Progenitor cell of endocrine pancreas (in vitro differentiated cells): ENCODE data around the gene ABCC3. TPM values are rescaled to one million over a fixed set of nuclear protein-coding genes. Genes with fewer than 3 reads are reported as not detected.
A peak's percentile ranks its signal among the peaks of the same experiment; 100 is the strongest.

ENCODE experiments used
- DNase-seq: peaks from one replicate; pipeline ENCODE4 v3.0.0; 2021; ENCODE audit warnings: low spot score; ENCODE audit not compliant: unreplicated experiment
- H3K27ac Mint-ChIP-seq: 2 replicates; pipeline ENCODE4 v1.8.0; 2021; ENCODE audit warnings: mild to moderate bottlenecking, moderate library complexity, mixed read lengths
- H3K27me3 Mint-ChIP-seq: 2 replicates; pipeline ENCODE4 v1.8.0; 2021; ENCODE audit warnings: mixed read lengths
- H3K36me3 Mint-ChIP-seq: 2 replicates; pipeline ENCODE4 v1.8.0; 2022; ENCODE audit warnings: mixed read lengths; ENCODE audit not compliant: insufficient read depth
- H3K4me1 Mint-ChIP-seq: 2 replicates; pipeline ENCODE4 v1.8.0; 2021; ENCODE audit warnings: low read depth, mixed read lengths
- H3K4me3 Mint-ChIP-seq: 2 replicates; pipeline ENCODE4 v1.8.0; 2021; ENCODE audit warnings: low read depth, mild to moderate bottlenecking, moderate library complexity, mixed read lengths
- H3K9me3 Mint-ChIP-seq: 2 replicates; pipeline ENCODE4 v1.8.0; 2021; ENCODE audit warnings: low read depth, mixed read lengths
- CTCF ChIP-seq: fragments of 200-600 bp; sonication (generic); IDR thresholded peaks from one replicate; pipeline ENCODE4 v1.5.0; 2021; ENCODE audit warnings: antibody characterized with exemption, mild to moderate bottlenecking; ENCODE audit not compliant: unreplicated experiment
- total RNA-seq: library from RNA; stranded (reverse); gene quantifications from 2 replicates; pipeline ENCODE4 v1.2.1, GENCODE V29; 2021

ABCC3 gene
- total RNA-seq, 1 donor from 2014 or later = 1.6 TPM

DNA sequence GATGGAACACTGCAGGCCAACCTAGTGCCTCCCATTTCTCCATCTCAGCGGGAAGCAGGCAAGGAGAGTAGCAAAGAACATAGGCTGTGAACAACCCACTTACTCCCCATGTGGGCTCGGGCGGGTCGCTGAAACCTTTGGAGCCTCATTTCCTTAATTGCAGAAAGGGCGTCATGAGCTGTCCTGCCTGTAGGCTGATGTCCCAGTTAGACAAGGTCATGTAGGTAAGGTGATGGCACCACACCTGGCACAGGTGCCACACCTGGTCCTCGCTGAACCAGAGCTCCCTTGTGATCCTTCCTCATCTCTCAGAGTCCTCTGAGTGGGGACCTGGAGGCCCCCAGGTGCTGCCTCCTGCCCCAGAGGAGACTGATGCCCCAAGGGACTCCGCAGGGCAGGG lies 22.9 kb downstream of the ABCC3 start:
- DNase-seq = no peak
- H3K9me3 Mint-ChIP-seq = no peaks in the 10 kb centered on the region
- no peaks in the 10 kb centered on the region for H3K36me3 Mint-ChIP-seq
- no peak for TF ChIP-seq CTCF
- H3K4me3 Mint-ChIP-seq = no peak overlapping the region
- H3K27me3 Mint-ChIP-seq = no peaks in the 10 kb centered on the region
- H3K27ac Mint-ChIP-seq = no peak overlapping the region
- peaks cover 18% of the 10 kb centered on the region for H3K4me1 Mint-ChIP-seq

- Mint-ChIP-seq H3K4me3 (no peak overlapping the region), H3K27me3 (peaks cover 3% of the 10 kb centered on the region), H3K27ac (no peak overlapping the region), H3K9me3 (no peaks in the 10 kb centered on the region), H3K4me1 (peaks cover 18% of the 10 kb centered on the region), H3K36me3 (no peaks in the 10 kb centered on the region)
- DNase-seq = no peak
- TF ChIP-seq CTCF = no peak
Observed at GRCh38 chr17:50658616-50659015, 23.9 kb downstream of the ABCC3 start.

DNA sequence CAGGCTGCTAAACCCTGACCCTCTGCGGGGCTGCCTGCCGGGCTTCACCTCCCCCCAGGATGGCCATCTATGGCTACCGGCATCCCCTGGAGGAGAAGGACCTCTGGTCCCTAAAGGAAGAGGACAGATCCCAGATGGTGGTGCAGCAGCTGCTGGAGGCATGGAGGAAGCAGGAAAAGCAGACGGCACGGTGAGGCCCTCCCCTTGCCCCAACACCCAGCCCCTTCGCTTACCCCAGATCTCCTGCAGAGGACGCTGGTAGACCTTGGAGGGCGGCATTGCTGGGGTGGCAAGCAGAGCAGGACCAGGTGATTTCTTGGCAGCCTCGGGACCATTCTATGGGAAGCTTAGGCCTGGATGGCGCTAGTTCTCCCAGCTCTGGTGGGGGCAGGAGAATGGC lies 24.5 kb downstream of the ABCC3 start:
- Mint-ChIP-seq H3K27me3 (peaks cover 3% of the 10 kb centered on the region), H3K9me3 (no peaks in the 10 kb centered on the region), H3K4me3 (no peak overlapping the region), H3K27ac (no peak overlapping the region), H3K4me1 (peaks cover 18% of the 10 kb centered on the region), H3K36me3 (no peaks in the 10 kb centered on the region)
- no peak for TF ChIP-seq CTCF
- no peak for DNase-seq

DNA sequence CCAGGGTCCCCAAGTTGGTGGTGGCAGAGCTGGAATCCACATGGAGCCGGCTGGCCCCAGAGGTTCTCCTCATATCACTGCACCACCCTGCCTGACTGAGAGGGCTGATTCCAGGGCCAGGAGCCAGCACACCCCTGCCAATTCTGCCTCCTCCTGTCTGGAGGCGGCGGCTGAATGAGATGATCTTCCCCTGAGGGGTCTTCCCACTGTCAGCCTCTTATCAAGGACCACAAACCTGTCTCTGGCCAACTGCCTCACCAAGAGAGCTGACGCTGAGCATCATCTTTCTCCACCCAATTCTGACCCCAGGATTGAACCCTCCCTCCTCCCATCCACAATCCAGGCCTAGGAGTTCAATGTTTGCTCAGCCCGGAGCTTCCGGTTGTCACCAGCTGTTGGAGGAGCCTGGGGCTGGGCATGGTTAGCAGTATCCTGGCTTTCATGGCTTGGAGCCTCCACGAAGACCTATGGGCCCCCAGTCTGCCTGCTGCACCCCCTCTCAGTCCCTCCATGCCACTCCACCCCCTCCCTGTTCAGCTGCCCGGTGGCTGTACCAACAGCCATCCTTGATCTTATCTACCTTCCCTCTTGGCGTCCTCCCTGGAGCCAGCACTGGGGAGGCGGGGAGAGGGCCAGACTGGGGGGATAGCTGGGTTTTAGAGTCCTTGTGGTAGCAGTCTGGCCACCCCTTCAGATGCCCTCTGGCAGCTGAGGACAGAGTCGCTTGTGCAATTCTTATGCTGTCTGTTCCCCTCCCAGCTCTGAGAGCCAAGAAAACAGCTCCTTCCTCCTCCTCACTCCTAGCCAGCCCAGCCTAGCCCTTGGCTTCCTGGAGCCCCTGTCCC lies 25.6 kb downstream of the ABCC3 start:
- no peak overlapping the region for H3K27ac Mint-ChIP-seq
- H3K4me1 Mint-ChIP-seq = peaks cover 18% of the 10 kb centered on the region
- H3K27me3 Mint-ChIP-seq = peaks cover 3% of the 10 kb centered on the region
- no peak for DNase-seq
- H3K9me3 Mint-ChIP-seq = no peaks in the 10 kb centered on the region
- no peaks in the 10 kb centered on the region for H3K36me3 Mint-ChIP-seq
- H3K4me3 Mint-ChIP-seq = no peak overlapping the region
- TF ChIP-seq CTCF = no peak

GRCh38 chr17:50660887-50661345 lies 26.2 kb downstream of the ABCC3 start:
- no peak for DNase-seq
- peaks cover 3% of the 10 kb centered on the region for H3K27me3 Mint-ChIP-seq
- no peaks in the 10 kb centered on the region for H3K36me3 Mint-ChIP-seq
- TF ChIP-seq CTCF = no peak
- H3K4me1 Mint-ChIP-seq = peaks cover 18% of the 10 kb centered on the region
- H3K27ac Mint-ChIP-seq = peak overlapping the region; percentile 88
- H3K9me3 Mint-ChIP-seq = no peaks in the 10 kb centered on the region
- H3K4me3 Mint-ChIP-seq = no peak overlapping the region
